ENCODE measurements around the gene POLR1C.
"Not testable (repeated sequence)": the region's sequence is repeated elsewhere in the genome, so short reads cannot be mapped to it uniquely, and the experiment has no call there.

Gene POLR1C

DNA sequence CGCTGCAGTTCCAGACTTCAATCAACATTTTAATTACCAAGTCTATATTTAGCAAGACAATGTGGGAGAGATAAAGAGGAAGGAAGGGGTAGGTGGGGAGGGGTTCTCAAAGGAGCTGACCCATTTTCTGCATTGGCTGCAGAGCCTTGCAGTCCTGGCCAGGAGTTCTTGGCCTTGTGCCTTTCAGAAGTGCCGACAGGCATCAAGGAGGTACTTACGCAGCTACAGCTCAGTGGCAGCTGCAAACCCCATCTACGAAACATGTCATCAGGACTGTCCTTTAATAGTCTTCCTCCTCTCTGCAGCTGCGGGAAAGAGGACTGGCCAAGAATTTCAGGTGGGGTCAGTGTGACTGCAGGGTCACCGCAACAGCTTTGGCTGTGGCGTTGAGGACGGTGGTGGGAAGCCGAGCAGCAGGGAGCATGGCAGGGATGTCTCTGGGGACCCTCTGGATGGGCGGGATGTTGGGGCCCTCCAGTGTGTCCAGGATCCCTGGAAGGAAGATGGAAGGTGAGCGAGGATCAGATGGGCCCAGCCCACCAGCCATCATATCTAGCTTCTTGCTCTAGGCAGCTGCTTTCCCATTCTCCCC lies 5.0 kb upstream of the POLR1C start:
- DNase-seq: no peak

DNA sequence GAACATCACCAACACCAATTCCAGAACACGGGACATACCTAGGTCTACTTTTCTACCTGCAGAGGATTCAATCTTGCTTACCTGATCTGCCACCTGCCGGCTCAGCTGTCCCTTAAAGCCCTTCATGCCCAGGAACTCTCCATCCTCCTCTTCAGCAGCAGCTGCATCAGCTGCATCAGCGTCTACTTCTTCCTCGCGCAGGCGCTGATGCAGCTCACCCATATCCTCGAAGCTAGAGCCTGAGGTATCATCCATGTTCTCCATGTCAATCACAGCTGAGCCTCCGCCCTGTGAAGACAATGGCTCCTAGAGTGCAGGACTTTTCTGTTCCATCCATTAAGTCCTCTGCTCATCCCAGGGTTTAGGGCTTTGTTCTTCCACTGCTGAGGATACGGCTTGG lies 1.1 kb upstream of the POLR1C start:
- no peak for DNase-seq

DNA sequence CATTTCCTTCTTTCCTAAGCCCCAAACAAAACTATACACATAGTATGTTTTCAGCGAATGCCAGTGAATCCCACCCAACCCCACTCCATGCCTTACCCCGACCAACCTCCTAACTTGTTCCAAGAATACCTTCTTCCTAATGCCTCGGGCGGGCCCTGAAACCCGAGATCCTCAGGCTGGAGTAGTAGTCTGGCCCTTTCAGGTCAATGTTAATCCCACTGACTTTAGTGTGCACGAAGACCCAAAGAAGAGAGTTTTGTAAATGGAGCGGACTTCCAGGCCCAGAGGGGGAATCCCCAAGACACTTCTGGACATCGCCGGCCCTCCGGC lies 557 bp upstream of the POLR1C start:
- DNase-seq: no peak

DNA sequence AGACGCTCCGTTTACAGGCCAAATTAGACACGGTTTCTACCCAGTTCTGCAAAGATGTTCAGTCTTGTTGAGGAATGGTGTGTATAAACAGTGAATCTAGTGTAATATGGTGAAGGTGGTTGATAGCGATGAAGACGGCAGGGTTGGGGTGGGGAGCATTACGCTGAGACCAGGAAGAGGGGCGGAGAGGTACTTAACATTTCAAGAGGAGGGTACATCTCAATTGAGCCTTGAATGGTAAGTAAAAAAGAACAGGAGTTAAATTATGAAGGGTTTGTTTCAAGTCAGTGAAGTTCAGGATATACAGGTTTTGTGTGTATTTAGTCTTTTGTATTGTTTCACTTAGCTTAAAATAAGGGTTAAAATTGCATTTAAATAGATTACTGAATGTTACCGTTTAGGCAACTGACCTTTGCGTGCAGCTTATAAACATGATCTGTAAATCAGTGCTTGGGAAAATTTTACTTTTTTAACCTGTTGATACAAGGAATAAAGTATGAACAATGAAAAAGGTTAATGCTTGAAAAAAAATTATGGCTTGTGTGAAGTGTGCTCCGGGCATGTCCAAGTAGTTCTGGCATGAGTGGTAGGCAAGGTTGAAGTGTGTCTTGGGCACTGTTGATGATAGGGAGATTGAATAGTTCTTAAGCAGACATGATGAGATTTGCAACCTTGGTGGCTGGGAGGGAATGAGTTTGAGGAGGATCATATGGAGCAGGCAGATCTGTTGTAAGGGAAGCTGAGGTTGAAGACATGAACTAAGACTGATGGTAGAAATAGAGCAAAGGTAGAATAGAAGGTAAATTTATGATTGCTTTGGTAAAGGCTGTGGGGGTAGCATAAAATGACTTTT lies 842 bp downstream of the POLR1C start:
- DNase-seq: no peak

DNA sequence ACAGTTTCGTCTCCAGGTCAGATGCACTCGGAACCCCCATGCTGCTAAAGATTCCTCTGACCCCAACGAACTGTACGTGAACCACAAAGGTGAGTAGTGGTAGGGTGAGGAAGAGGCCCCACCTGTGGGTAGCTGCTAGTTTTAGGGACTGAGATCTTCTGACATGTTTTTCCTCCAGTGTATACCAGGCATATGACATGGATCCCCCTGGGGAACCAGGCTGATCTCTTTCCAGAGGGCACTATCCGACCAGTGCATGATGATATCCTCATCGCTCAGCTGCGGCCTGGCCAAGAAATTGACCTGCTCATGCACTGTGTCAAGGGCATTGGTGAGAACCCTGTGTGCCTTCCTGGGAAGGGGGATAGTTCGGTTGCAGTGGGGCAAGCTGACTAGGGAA lies 3.2 kb downstream of the POLR1C start:
- DNase-seq: no peak

DNA sequence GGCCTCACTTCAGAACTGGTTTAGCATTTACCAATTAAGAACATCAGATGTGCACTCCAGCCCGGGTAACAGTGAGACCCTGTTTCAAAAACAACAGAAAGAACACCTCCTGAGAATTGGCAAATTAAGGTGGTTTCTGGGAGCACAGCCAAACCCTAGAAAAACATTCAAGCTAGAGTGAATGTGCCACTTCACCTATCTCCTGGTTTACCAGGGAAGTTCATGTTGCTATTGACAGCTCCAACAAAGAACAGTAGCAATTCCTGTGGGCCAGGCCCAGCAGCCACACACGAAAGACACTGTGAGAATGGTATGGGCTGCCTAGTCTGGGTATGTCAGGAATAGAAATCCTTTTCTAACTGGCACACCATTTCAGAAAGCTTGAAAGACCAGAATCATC lies 4.9 kb downstream of the POLR1C start:
- no peak for DNase-seq

DNA sequence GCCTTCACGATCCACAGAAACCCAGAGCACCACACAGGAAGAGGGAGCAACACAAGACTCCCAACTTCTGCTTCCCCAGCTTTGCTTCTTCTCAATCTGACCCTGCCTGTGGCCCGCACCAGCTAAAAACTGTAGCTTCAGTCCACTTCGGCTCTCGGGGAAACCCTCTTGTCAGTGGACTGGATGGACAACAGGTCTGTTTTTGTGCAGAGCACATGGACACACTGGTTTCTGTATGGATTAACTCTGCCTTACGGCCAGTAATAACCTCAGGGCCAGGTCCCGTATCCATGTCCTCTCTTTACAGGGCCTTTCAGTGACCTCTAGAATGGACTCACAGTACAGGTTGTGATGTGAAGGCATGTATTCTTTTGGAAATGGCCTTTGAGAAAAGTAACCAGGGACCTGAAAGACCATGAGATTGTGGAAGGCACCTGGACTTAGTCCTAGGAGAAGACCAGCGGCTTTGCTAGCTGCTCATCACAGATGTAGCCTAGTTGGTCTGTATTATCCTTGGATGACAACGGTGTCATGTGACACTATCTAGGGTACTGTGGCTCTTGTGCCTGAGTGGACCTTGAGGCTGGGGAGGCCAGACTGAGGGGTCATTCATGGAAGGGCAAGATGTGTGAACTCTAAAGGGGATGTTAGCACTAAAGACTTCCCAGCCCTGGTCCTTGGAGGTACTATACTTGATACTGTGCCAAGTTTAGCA lies 5.8 kb downstream of the POLR1C start:
- no peak for DNase-seq

DNA sequence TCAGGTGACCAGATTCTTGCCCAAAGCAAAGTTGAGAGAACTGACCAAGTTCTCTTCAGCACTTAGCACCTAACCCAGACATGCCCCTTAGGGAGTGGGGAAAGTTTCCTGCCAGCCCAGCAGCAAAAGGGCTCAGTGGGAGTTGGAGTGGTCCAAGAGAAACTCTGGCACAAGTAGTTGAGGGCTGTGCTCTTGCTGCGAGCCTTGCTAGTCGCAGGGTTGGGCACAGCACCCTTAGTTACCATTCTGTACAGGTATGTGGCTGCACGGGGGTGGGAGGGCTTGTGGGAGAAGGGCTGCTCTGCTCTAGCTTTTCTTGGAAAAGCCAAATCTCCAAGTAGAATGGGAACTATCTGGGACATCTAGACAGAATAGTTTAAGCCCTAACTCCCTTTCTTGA lies 6.4 kb downstream of the POLR1C start:
- no peak for DNase-seq

DNA sequence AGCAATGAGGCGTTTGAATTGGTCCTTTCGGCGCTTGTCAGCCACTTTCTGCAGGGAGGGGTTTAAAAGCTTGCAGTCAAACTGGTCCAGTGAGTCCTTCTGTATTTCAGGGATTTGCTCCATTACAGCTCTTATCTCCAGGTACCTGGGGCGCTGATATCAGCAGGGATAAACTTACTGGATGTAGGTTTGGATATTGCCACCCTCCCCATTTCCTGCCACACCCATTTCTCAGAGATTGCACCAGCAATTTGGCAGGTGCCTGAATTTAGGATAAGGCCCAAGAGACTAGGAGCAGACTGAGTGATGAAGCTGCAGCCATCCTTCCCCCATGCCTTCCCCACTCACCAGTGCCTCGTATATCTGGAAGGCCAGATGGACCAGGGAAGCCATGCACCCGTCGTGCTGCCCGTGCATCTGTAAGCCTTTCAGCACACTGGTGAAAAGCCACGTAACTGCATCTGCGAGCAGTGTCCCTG lies 7.6 kb downstream of the POLR1C start:
- no peak for DNase-seq

DNA sequence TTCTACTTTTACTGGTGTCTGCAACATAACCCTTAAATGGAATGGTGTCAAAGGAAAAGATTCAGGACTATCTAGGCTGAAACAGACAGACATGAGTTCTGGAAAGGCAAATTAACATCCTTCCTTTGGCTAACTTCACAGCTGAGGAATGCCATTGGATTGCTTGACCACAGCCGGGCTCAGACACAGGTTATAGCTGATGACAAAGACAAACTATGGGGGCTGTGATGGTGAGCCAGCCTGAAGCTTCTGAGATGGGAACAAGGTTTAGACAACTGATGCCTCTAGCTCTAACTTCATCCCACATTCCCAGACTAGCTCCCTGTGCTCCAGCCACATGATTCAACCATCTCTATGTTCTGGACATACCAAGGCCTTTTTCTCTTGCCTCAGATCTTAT lies 15.3 kb downstream of the POLR1C start:
- no peak for DNase-seq

DNA sequence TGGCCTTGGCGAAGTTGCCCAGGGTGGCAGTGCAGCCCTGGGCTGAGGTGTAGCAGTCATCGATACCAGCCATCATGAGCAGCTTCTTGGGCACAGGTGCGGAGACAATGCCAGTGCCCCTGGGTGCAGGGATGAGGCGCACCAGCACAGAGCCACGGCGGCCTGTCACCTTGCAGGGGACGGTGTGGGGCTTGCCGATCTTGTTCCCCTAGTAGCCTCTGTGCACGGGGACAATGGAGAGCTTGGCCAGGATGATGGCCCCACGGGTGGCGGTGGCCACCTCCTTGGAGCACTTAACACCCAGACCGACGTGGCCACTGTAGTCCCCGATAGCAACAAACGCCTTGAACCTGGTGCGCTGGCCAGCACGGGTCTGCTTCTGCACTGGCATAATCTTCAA lies 22.1 kb downstream of the POLR1C start:
- not testable (repeated sequence) for DNase-seq

DNA sequence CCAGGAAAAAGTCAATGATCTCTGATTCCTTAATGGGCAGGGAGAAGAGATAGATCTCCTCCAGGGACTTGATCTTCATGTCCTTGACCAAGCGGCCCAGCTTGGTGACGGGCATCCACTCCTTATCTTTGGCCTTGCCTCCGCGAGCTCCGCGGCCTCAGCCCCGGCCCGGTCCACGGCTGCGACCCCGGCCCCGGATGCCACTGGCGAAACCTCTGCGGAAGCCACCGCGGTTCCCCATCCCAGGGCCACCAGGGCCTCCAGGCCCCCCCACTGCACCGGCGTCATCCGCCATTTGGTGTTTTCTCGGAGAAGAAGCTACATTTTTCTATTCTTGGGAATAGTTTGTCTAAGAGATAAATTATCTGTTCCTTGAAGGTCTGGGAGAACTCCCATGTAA lies 22.5 kb downstream of the POLR1C start:
- DNase-seq: not testable (repeated sequence)

DNA sequence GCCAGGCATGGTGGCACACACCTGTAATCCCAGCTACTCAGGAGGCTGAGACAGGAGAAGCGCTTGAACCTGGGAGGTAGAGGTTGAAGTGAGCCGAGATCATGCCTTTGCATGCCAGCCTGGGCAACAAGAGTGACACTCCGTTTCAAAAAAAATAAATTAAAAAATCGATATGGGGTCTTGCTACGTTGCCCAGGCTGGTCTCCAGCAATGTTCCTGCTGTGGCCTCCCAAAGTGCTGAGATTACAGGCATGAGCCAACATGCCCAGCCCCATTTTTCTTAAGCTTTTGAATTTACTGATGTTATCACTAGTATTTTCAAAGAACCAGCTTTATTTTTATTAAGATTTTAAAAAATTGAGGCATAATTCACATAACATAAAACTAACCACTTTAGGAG lies 23.6 kb downstream of the POLR1C start:
- DNase-seq: no peak

DNA sequence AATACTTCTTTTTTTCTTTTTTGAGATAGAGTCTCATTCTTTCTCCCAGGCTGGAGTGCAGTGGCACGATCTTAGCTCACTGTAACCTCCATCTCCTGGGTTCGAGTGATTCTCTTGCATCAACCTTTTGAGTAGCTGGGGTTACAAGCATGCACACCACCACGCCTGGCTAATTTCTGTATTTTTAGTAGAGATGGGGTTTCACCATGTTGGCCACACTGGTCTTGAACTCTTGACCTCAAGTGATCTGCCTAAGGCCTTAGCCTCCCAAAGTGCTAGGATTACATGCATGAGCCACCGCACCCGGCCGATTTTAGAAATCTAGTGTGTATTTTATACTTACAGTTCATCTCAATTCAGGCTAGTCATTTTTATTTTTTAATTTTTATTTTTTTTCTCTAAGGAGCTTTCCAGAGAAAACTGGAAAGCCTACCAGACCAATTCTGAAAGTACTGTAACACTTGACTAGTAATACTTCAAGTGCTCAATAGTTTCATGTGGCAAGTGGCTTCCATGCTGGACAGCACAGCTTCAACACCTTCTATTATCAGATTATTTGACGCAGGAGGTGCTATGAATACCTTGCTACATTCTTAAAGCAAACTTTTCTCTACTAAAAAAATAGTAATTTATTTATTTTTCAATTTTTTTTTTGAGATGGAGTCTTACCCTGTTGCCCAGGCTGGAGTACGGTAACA lies 25.0 kb downstream of the POLR1C start:
- DNase-seq: no peak

DNA sequence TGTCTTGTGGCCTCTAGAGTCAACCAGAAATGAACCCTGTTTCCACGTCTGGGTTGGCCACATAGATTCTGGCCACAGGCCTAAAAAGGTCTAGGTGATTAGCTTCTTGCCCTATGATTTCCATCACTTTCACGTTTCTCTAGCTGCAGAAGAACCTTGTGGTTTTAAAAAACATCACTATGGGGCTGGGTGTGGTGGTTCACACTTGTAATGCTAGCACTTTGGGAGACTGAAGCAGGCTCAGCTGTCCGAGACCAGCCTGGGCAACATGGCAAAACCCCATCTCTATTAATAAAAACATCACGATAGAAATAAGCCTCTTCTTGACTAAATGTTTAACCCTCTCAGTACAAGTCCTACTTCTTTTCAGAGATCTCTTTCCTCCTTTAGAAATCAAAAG lies 27.6 kb downstream of the POLR1C start:
- DNase-seq: peak; percentile 8

DNA sequence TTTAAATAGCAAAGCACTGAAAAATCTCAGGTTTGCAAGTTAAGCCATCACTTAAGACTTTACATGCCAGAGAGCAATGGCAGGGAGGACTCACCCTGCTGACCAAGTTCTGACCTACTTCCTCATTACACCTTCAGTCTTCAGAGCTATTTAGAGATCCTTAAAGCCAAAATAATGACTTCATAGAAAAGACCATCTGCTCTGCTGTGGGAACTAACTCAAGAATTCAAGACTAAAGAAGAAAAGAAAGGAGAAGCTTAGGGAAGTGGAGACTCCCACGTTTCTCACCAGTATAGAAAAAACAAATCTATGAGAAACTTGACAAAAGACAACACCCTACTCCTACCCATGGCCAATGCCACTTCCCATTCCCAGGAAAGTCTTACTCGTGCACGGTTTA lies 30.3 kb downstream of the POLR1C start:
- no peak for DNase-seq

DNA sequence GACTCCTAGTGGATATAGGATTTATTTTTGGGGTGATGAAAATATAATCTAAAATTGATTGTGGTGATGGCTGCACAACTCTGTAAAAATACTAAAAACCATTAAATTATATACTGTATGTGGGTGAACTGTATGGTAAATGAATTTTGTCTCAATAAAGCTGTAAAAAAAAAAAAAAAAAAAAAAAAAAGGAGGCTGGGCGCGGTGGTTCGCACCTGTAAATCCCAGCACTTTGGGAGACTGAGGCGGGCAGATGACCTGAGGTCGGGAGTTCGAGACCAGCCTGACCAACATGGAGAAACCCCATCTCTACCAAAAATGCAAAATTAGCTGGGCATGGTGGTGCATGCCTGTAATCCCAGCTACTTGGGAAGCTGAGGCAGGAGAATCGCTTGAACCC lies 40.7 kb downstream of the POLR1C start:
- not testable (repeated sequence) for DNase-seq

DNA sequence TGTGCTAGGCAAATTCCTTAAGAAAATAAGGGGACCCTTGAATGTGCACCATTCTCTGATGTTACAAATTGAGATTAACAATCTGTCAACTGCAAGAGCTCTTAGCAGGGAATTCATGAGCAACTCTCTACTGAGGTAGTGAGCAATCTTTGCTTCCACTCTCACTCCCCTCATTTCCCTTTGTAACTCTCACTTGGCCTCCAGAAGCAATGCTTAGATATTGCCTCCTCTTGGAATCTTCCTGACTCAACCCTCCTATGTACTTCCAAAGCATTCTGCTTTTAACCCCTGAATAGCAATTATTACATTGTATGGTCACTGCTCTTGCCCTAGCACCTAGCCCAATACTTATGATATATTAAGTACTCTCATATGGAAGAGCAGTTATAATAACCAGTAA lies 42.4 kb downstream of the POLR1C start:
- DNase-seq: no peak

DNA sequence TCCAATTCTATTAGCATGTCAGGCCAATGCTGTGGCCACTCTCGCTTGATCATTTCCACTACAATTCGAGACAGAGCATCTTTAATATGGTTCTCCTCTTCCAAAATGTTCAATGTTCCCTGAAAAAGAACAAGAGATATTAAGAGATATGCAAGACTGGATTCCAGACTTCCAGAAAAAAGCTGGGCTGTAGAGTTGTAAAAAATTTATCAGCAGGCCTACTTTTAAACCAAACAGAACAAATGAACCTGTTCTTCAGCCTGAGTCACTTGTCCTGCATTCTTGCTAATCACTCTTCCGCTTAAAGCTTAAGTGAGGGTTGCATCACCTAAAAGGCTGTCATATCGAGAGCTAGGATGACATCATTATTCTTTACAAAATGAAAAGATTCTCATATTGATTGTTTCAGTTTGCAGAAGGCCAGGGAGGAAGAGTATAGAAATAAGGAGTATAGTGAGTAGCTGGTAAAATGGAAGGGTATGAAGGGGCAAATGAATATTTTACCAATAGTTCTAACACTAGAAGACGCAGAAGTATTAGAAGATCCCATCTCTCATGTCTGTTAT lies 54.1 kb downstream of the POLR1C start:
- DNase-seq: no peak

Data from CD4-positive, alpha-beta T cell treated with Interleukin-21 for 1 hour (primary cell).